Tibial nerve (tissue), 4 donors: ENCODE measurements around the gene RPL5. TPM values are rescaled to one million over a fixed set of nuclear protein-coding genes. Genes with fewer than 3 reads are reported as not detected.

ENCODE experiments used
- DNase-seq, 2 donors: peaks; one replicate each; pipeline ENCODE4 v3.0.0-alpha.2; 2019; ENCODE audit warnings: low spot score in 2 of 2
- H3K27ac ChIP-seq, 4 donors: fragments of 200-600 bp; sonication (generic) in 3 of 4; one replicate each; pipeline ENCODE4 v1.5.1; 2017 to 2019; ENCODE audit warnings: mild to moderate bottlenecking in 1 of 4
- H3K27me3 ChIP-seq, 2 donors: fragments of 200-600 bp; sonication (generic) in 1 of 2; one replicate each; pipeline versions ENCODE4 v1.5.1 to v1.6.0; 2017 to 2019
- H3K36me3 ChIP-seq, 3 donors: fragments of 200-600 bp; sonication (generic); one replicate each; pipeline ENCODE4 v1.5.1; 2018 to 2019
- H3K4me1 ChIP-seq, 4 donors: fragments of 200-600 bp; sonication (generic) in 3 of 4; one replicate each; pipeline ENCODE4 v1.5.1; 2017 to 2019
- H3K4me3 ChIP-seq, 4 donors: fragments of 200-600 bp; sonication (generic) in 3 of 4; one replicate each; pipeline ENCODE4 v1.5.1; 2017 to 2019; ENCODE audit warnings: mild to moderate bottlenecking in 1 of 4, moderate library complexity in 1 of 4
- H3K9me3 ChIP-seq, 4 donors: fragments of 200-600 bp; sonication (generic) in 3 of 4; one replicate each; pipeline ENCODE4 v1.5.1; 2017 to 2019
- CTCF ChIP-seq, 5 experiments: fragments of 200-600 bp in 3 of 5; fragments of 450-650 bp in 2 of 5; sonication (generic) in 3 of 5; IDR thresholded peaks; one replicate each; pipeline ENCODE4 v1.5.1; 2016 to 2019; ENCODE audit warnings: antibody characterized with exemption in 5 of 5, mild to moderate bottlenecking in 3 of 5, moderate library complexity in 2 of 5
- EP300 ChIP-seq, 2 donors: sonication (generic); formaldehyde crosslinking; IDR thresholded peaks; one replicate each; pipeline ENCODE4 v1.6.1; 2017; ENCODE audit warnings: antibody characterized with exemption in 2 of 2, mild to moderate bottlenecking in 1 of 2
- POLR2A ChIP-seq, 2 donors: fragments of 450-650 bp; IDR thresholded peaks; one replicate each; pipeline ENCODE4 v1.6.1; 2017; ENCODE audit warnings: antibody characterized with exemption in 2 of 2, mild to moderate bottlenecking in 2 of 2, moderate library complexity in 2 of 2
- WGBS, 2 donors: methylation state at CpG; one replicate each; pipeline ENCODE4 v1.1.5; 2018; 5-methylcytosine and 5-hydroxymethylcytosine counted together
- total RNA-seq, 4 donors: library from RNA; depleted of rRNA; stranded (reverse); fragments of >200 nt; gene quantifications; one replicate each; pipeline ENCODE4 v1.1.0, GENCODE V29; 2016

The RPL5 gene
- total RNA-seq, 4 donors from 2014 or later: 1,387 to 1,574 (median 1,436) TPM

- Histone ChIP-seq H3K36me3 (peaks cover 7 to 31% (median 8%) of the 10 kb centered on the region in 3 donors), H3K27ac (peak overlapping the region; percentile 90 to 95 (median 92)), H3K4me1 (peaks cover 0 to 47% (median 18%) of the 10 kb centered on the region in 4 donors), H3K4me3 (peak overlapping the region; percentile 58 to 98 (median 85)), H3K27me3 (no peaks in the 10 kb centered on the region), H3K9me3 (no peaks in the 10 kb centered on the region)
- no peak for TF ChIP-seq CTCF (IDR thresholded peaks at IDR 0.05)
- TF ChIP-seq EP300 (IDR thresholded peaks at IDR 0.05): no peak
- no peak for TF ChIP-seq POLR2A (IDR thresholded peaks at IDR 0.05)
- 0% methylated on average over 17 to 19 of the region's 19 CpGs for WGBS, 2 donors
- DNase-seq: no peak
Observed at GRCh38 chr1:92832537-92833114, 786 bp downstream of the RPL5 start.

- Histone ChIP-seq H3K27ac (peak overlapping the region in 3 of 4 donors; percentile 90 to 95 (median 95)), H3K27me3 (no peaks in the 10 kb centered on the region), H3K4me3 (peak overlapping the region in 1 of 4 donors; percentile 80), H3K4me1 (peaks cover 0 to 58% (median 18%) of the 10 kb centered on the region in 4 donors), H3K9me3 (no peaks in the 10 kb centered on the region), H3K36me3 (peaks cover 7 to 43% (median 14%) of the 10 kb centered on the region in 3 donors)
- WGBS, 2 donors: 67 to 73% methylated on average over 5 of the region's 5 CpGs
- DNase-seq: no peak
- TF ChIP-seq POLR2A (IDR thresholded peaks at IDR 0.05) (no peak), CTCF (IDR thresholded peaks at IDR 0.05) (no peak), EP300 (IDR thresholded peaks at IDR 0.05) (no peak)
Observed at GRCh38 chr1:92833840-92834239, 2.0 kb downstream of the RPL5 start.

- no peak for DNase-seq
- WGBS, 2 donors: 74% methylated on average over 5 of the region's 5 CpGs
- Histone ChIP-seq H3K27me3 (no peaks in the 10 kb centered on the region), H3K27ac (no peak overlapping the region), H3K36me3 (peaks cover 7 to 51% (median 14%) of the 10 kb centered on the region in 3 donors), H3K4me1 (peaks cover 0 to 66% (median 18%) of the 10 kb centered on the region in 4 donors), H3K4me3 (no peak overlapping the region), H3K9me3 (no peaks in the 10 kb centered on the region)
- TF ChIP-seq CTCF (IDR thresholded peaks at IDR 0.05) (no peak), EP300 (IDR thresholded peaks at IDR 0.05) (no peak), POLR2A (IDR thresholded peaks at IDR 0.05) (no peak)
Observed at GRCh38 chr1:92834617-92835016, 2.8 kb downstream of the RPL5 start.

- Histone ChIP-seq H3K4me3 (no peak overlapping the region), H3K4me1 (peaks cover 0 to 73% (median 18%) of the 10 kb centered on the region in 4 donors), H3K27ac (no peak overlapping the region), H3K9me3 (no peaks in the 10 kb centered on the region), H3K27me3 (no peaks in the 10 kb centered on the region), H3K36me3 (peaks cover 14 to 76% (median 16%) of the 10 kb centered on the region in 3 donors)
- 77% methylated on average over 2 of the region's 2 CpGs for WGBS, 2 donors
- DNase-seq: no peak
- TF ChIP-seq CTCF (IDR thresholded peaks at IDR 0.05) (no peak), EP300 (IDR thresholded peaks at IDR 0.05) (no peak)
Observed at GRCh38 chr1:92837062-92837461, 5.2 kb downstream of the RPL5 start.

GRCh38 chr1:92838519-92838918 is 6.7 kb downstream of the RPL5 start:
- WGBS, 2 donors: 0% methylated on average over 1 of the region's 1 CpG
- Histone ChIP-seq H3K9me3 (no peaks in the 10 kb centered on the region), H3K36me3 (peaks cover 16 to 90% (median 18%) of the 10 kb centered on the region in 3 donors), H3K4me1 (peaks cover 0 to 68% (median 14%) of the 10 kb centered on the region in 4 donors), H3K27ac (no peak overlapping the region), H3K4me3 (no peak overlapping the region), H3K27me3 (no peaks in the 10 kb centered on the region)
- DNase-seq: no peak
- no peak for TF ChIP-seq EP300 (IDR thresholded peaks at IDR 0.05)
